ENCODE results near the gene NCAM2. TPM values are rescaled to one million over a fixed set of nuclear protein-coding genes. Genes with fewer than 3 reads are reported as not detected.
A peak's percentile ranks its signal among the peaks of the same experiment; 100 is the strongest.

Gene NCAM2
- total and polyA plus RNA-seq, 2 donors (not counting 3 experiments of a cell fraction or from before 2014, with no cell fraction given), result 0.11 to 0.27 TPM

GRCh38 chr21:20998886-20999285, 677 bp downstream of the NCAM2 start:
- Histone ChIP-seq H3K79me2 (ENCODE audit: control insufficient read depth, insufficient read depth, low read length) (no peaks in the 10 kb centered on the region), H3K4me2 (ENCODE audit: insufficient read depth, low read length) (peak overlapping the region; percentile 95), H4K20me1 (replicated peaks; ENCODE audit: control insufficient read depth, extremely low read depth, insufficient read depth, low read length) (no peaks in the 10 kb centered on the region), H3K36me3 (ENCODE audit: control insufficient read depth in 2 of 2, extremely low read depth in 1 of 2, insufficient read depth in 2 of 2, low read length in 2 of 2) (no peaks in the 10 kb centered on the region), H3K4me1 (ENCODE audit: control insufficient read depth, extremely low read depth, insufficient read depth, low read length) (peaks cover 9% of the 10 kb centered on the region), H3K9ac (replicated peaks; ENCODE audit: extremely low read depth, insufficient read depth, low read length) (no peak overlapping the region), H3K27me3 (ENCODE audit: control insufficient read depth in 2 of 2, insufficient read depth in 2 of 2, low read length in 2 of 2) (peaks cover 6 to 10% of the 10 kb centered on the region in 2 experiments), H3K9me3 (replicated peaks; ENCODE audit: control insufficient read depth, insufficient read depth, low read length) (no peaks in the 10 kb centered on the region), H3K27ac (ENCODE audit: insufficient read depth, low read depth, low read length) (no peak overlapping the region), H2AFZ (ENCODE audit: low read depth, low read length) (peak overlapping the region; percentile 98), H3K9me1 (replicated peaks; ENCODE audit: control insufficient read depth, extremely low read depth, insufficient read depth, low read length) (no peaks in the 10 kb centered on the region), H3K4me3 (replicated peaks in 1 of 3; ENCODE audit: insufficient read depth in 1 of 3, low read depth in 1 of 3, low read length in 3 of 3) (peak overlapping the region in 2 of 3 experiments; percentile 49 to 68)
- FAIRE-seq, result no peak
- ChIA-PET CTCF (interaction anchor here (1.1 to 1.2 kb wide), 2 partner anchors 18 to 1794 kb away, joined by 3 to 4 read pairs; no protein-coding TSS in a partner anchor), POLR2A (no interaction called here)
- DNase-seq (ENCODE audit: low read depth, low spot score), result no peak
- dilution Hi-C loops (cut with MboI; ENCODE audit: extremely low pct_ligation_motif_present, low sequenced_read_pairs) (no loop called here), intact Hi-C loops (cut with micrococcal nuclease) (loop anchor here (1.0 to 2.0 kb wide), 3 partner anchors 688 to 1792 kb away; no protein-coding TSS in a partner anchor)
- no TSS peak for BruUV-seq (replicated peaks)
- no peak for TF ChIP-seq FOS (IDR thresholded peaks at IDR 0.05; ENCODE audit: borderline replicate concordance, insufficient read depth, low read length)
- TF ChIP-seq POLR2AphosphoS5 (IDR thresholded peaks at IDR 0.05; ENCODE audit: insufficient read depth, low read depth, low read length), result no peak
- no peak for TF ChIP-seq JUN (IDR thresholded peaks at IDR 0.05; ENCODE audit: borderline replicate concordance, insufficient read depth, insufficient read length, low read depth)
- TF ChIP-seq MAX (IDR thresholded peaks at IDR 0.05; ENCODE audit: insufficient read depth, insufficient read length), result no peak
- TF ChIP-seq MYC (IDR thresholded peaks at IDR 0.05; ENCODE audit: low read depth, low read length), result no peak

GRCh38 chr21:20999659-21000058, 1.4 kb downstream of the NCAM2 start:
- Histone ChIP-seq H3K27me3 (ENCODE audit: control insufficient read depth in 2 of 2, insufficient read depth in 2 of 2, low read length in 2 of 2) (peaks cover 6 to 10% of the 10 kb centered on the region in 2 experiments), H3K4me1 (ENCODE audit: control insufficient read depth, extremely low read depth, insufficient read depth, low read length) (peaks cover 9% of the 10 kb centered on the region), H3K9ac (replicated peaks; ENCODE audit: extremely low read depth, insufficient read depth, low read length) (no peak overlapping the region), H4K20me1 (replicated peaks; ENCODE audit: control insufficient read depth, extremely low read depth, insufficient read depth, low read length) (no peaks in the 10 kb centered on the region), H3K36me3 (ENCODE audit: control insufficient read depth in 2 of 2, extremely low read depth in 1 of 2, insufficient read depth in 2 of 2, low read length in 2 of 2) (no peaks in the 10 kb centered on the region), H2AFZ (ENCODE audit: low read depth, low read length) (no peak overlapping the region), H3K9me3 (replicated peaks; ENCODE audit: control insufficient read depth, insufficient read depth, low read length) (no peaks in the 10 kb centered on the region), H3K79me2 (ENCODE audit: control insufficient read depth, insufficient read depth, low read length) (no peaks in the 10 kb centered on the region), H3K4me2 (ENCODE audit: insufficient read depth, low read length) (no peak overlapping the region), H3K27ac (ENCODE audit: insufficient read depth, low read depth, low read length) (no peak overlapping the region), H3K4me3 (replicated peaks in 1 of 3; ENCODE audit: insufficient read depth in 1 of 3, low read depth in 1 of 3, low read length in 3 of 3) (no peak overlapping the region), H3K9me1 (replicated peaks; ENCODE audit: control insufficient read depth, extremely low read depth, insufficient read depth, low read length) (no peaks in the 10 kb centered on the region)
- ChIA-PET CTCF (interaction anchor here (0.6 kb wide), 1 partner anchor 201 kb away, joined by 3 read pairs; no protein-coding TSS in a partner anchor), POLR2A (no interaction called here)
- FAIRE-seq, result peak; percentile 64
- BruUV-seq (replicated peaks), result no TSS peak
- dilution Hi-C loops (cut with MboI; ENCODE audit: extremely low pct_ligation_motif_present, low sequenced_read_pairs), result no loop called here
- peak; percentile 46 for DNase-seq (ENCODE audit: low read depth, low spot score)
- TF ChIP-seq CTCF (IDR thresholded peaks at IDR 0.05; ENCODE audit: extremely low read depth in 1 of 2, insufficient read depth in 1 of 2, low read depth in 1 of 2, low read length in 2 of 2), result peak; percentile 46 to 58
- no peak for TF ChIP-seq FOS (IDR thresholded peaks at IDR 0.05; ENCODE audit: borderline replicate concordance, insufficient read depth, low read length)
- intact Hi-C loops (cut with micrococcal nuclease), result loop anchor here (1.0 to 2.0 kb wide), 3 partner anchors 687 to 1792 kb away; no protein-coding TSS in a partner anchor
